GM12878 (cell line): ENCODE measurements around the gene TMEM30A.

ENCODE experiments used
- BRCA1 ChIP-seq: IDR thresholded peaks from 2 replicates; pipeline ENCODE4 v1.6.1; 2011; ENCODE audit warnings: low read depth, low read length, improper control_type of control experiment
- CEBPZ ChIP-seq: fragments of 150-350 bp; IDR thresholded peaks from 2 replicates; pipeline ENCODE4 v1.6.1; 2016; ENCODE audit warnings: low read depth, low read length
- CHD1 ChIP-seq: IDR thresholded peaks from 2 replicates; pipeline ENCODE4 v1.6.1; 2012; ENCODE audit warnings: low read depth, low read length, improper control_type of control experiment
- CTCF ChIP-seq, 3 experiments: IDR thresholded peaks in 2 of 3; conservative IDR thresholded peaks in 1 of 3; 2 replicates each; pipeline ENCODE4 v1.5.1; 2011; ENCODE audit warnings: low read depth in 3 of 3, low read length in 3 of 3, mild to moderate bottlenecking in 3 of 3, control low read depth in 2 of 3, moderate library complexity in 2 of 3, inconsistent platforms in 1 of 3, mixed read lengths in 1 of 3; ENCODE audit not compliant: control insufficient read depth in 2 of 3, insufficient read depth in 1 of 3; ENCODE audit errors: extremely low read depth in 1 of 3
- EP300 ChIP-seq, 2 experiments: fragments of 150-350 bp in 1 of 2; IDR thresholded peaks; 2 replicates each; pipeline ENCODE4 v1.6.1; 2011 to 2012; ENCODE audit warnings: low read depth in 2 of 2, low read length in 2 of 2, borderline replicate concordance in 1 of 2, improper control_type of control experiment in 1 of 2, inconsistent platforms in 1 of 2; ENCODE audit not compliant: control insufficient read depth in 1 of 2
- HDGF ChIP-seq: fragments of 450-650 bp; IDR thresholded peaks from 2 replicates; pipeline ENCODE4 v1.6.1; 2016; ENCODE audit warnings: antibody characterized with exemption
- MAX ChIP-seq: IDR thresholded peaks from 2 replicates; pipeline ENCODE4 v1.6.1; 2012; ENCODE audit warnings: low read depth, low read length, improper control_type of control experiment
- RAD21 ChIP-seq: IDR thresholded peaks from 2 replicates; pipeline ENCODE4 v1.6.1; 2011; ENCODE audit warnings: mild to moderate bottlenecking, low read depth, low read length, moderate library complexity; ENCODE audit not compliant: insufficient read depth
- RCOR1 ChIP-seq: conservative IDR thresholded peaks from 2 replicates; pipeline ENCODE4 v1.6.1; 2012; ENCODE audit warnings: low read depth, low read length, improper control_type of control experiment
- SMC3 ChIP-seq: IDR thresholded peaks from 2 replicates; pipeline ENCODE4 v1.6.1; 2011; ENCODE audit warnings: low read length, improper control_type of control experiment, borderline replicate concordance
- SREBF1 ChIP-seq: IDR thresholded peaks from 2 replicates; pipeline ENCODE4 v1.6.1; 2012; ENCODE audit warnings: mild to moderate bottlenecking, low read length
- TBL1XR1 ChIP-seq: IDR thresholded peaks from 2 replicates; pipeline ENCODE4 v1.6.1; 2012; ENCODE audit warnings: low read depth, low read length, improper control_type of control experiment
- YY1 ChIP-seq: IDR thresholded peaks from 2 replicates; pipeline ENCODE4 v1.6.1; 2011; ENCODE audit warnings: low read depth, mild to moderate bottlenecking, low read length

- no peak for TF ChIP-seq MAX
- no peak for TF ChIP-seq SMC3
- TF ChIP-seq RAD21: no peak
- no peak for TF ChIP-seq EP300 (IDR thresholded peaks at IDR 0.05; ENCODE audit: borderline replicate concordance in 1 of 2, control insufficient read depth in 1 of 2, low read depth in 2 of 2, low read length in 2 of 2)
- TF ChIP-seq YY1: no peak
- no peak for TF ChIP-seq HDGF
- no peak for TF ChIP-seq CTCF (IDR thresholded peaks at IDR 0.05 in 2 of 3, conservative IDR thresholded peaks at IDR 0.05 in 1 of 3; ENCODE audit: control insufficient read depth in 2 of 3, extremely low read depth in 1 of 3, insufficient read depth in 1 of 3, low read depth in 3 of 3, low read length in 3 of 3)
- no peak for TF ChIP-seq CHD1
- TF ChIP-seq BRCA1: no peak
- no peak for TF ChIP-seq CEBPZ
- no peak for TF ChIP-seq SREBF1
- TF ChIP-seq TBL1XR1: no peak
- no peak for TF ChIP-seq RCOR1
Measured at GRCh38 chr6:75302280-75302679, 17.7 kb upstream of the TMEM30A start.
